Measurements from ENCODE around the gene PLAC8L1. TPM values are rescaled to one million over a fixed set of nuclear protein-coding genes. Genes with fewer than 3 reads are reported as not detected.

PLAC8L1 gene
- total RNA-seq, 2 experiments from 2014 or later, result 0.28 to 2.1 TPM

- no peaks in the 10 kb centered on the region for H4K20me1 ChIP-seq (ENCODE audit: insufficient read depth, low read length)
- no peaks in the 10 kb centered on the region for H3K79me2 ChIP-seq (ENCODE audit: insufficient read depth, low read depth, low read length)
- POLR2A ChIA-PET, result interaction anchor here (0.7 to 0.9 kb wide), 2 partner anchors 8 to 21 kb away, joined by 3 read pairs; partner anchors contain the start of gene PLAC8L1
- H3K4me3 ChIP-seq (ENCODE audit: low read depth, low read length, poor library complexity, severe bottlenecking), result no peak overlapping the region
- CTCF ChIA-PET (ENCODE audit: unreplicated experiment), result interaction anchor here (0.8 kb wide), 1 partner anchor 35 kb away, joined by 3 read pairs; no protein-coding TSS in a partner anchor
- no TSS peak for BruUV-seq (replicated peaks)
- intact Hi-C loops (cut with micrococcal nuclease; ENCODE audit: unreplicated experiment), result no loop called here
- H3K4me2 ChIP-seq (ENCODE audit: low read length), result no peak overlapping the region
- TF ChIP-seq CTCF (conservative IDR thresholded peaks at IDR 0.05; ENCODE audit: low read length), result no peak
- TF ChIP-seq EZH2phosphoT487 (IDR thresholded peaks at IDR 0.05; ENCODE audit: borderline replicate concordance, low read depth, low read length), result no peak
- H3K4me1 ChIP-seq (ENCODE audit: insufficient read depth, low read length, poor library complexity, severe bottlenecking), result no peaks in the 10 kb centered on the region
- H3K27ac ChIP-seq (ENCODE audit: low read depth, low read length, poor library complexity, severe bottlenecking), result no peak overlapping the region
- H3K36me3 ChIP-seq (ENCODE audit: insufficient read depth, low read length), result no peaks in the 10 kb centered on the region
- H3K9me3 ChIP-seq (ENCODE audit: low read length), result no peaks in the 10 kb centered on the region
- no peak overlapping the region for H2AFZ ChIP-seq (ENCODE audit: low read length)
- no peak for DNase-seq (ENCODE audit: low spot score)
- no peaks in the 10 kb centered on the region for H3K9me2 ChIP-seq (ENCODE audit: insufficient read depth, low read length)
Observed at GRCh38 chr5:146098047-146098446, 7.3 kb downstream of the PLAC8L1 start.

GRCh38 chr5:146091881-146092280 is 13.5 kb downstream of the PLAC8L1 start:
- intact Hi-C loops (cut with micrococcal nuclease; ENCODE audit: unreplicated experiment), result no loop called here

More at GRCh38 chr5:146091881-146092280, 13.5 kb downstream of the PLAC8L1 start:
- Histone ChIP-seq H2AFZ (ENCODE audit: low read length) (no peak overlapping the region), H3K27ac (ENCODE audit: low read depth, low read length, poor library complexity, severe bottlenecking) (no peak overlapping the region), H3K4me2 (ENCODE audit: low read length) (no peak overlapping the region), H3K9me2 (ENCODE audit: insufficient read depth, low read length) (no peaks in the 10 kb centered on the region), H3K9me3 (ENCODE audit: low read length) (no peaks in the 10 kb centered on the region), H3K4me1 (ENCODE audit: insufficient read depth, low read length, poor library complexity, severe bottlenecking) (no peaks in the 10 kb centered on the region), H3K4me3 (ENCODE audit: low read depth, low read length, poor library complexity, severe bottlenecking) (no peak overlapping the region), H3K79me2 (ENCODE audit: insufficient read depth, low read depth, low read length) (no peaks in the 10 kb centered on the region), H4K20me1 (ENCODE audit: insufficient read depth, low read length) (no peaks in the 10 kb centered on the region), H3K36me3 (ENCODE audit: insufficient read depth, low read length) (no peaks in the 10 kb centered on the region)
- DNase-seq (ENCODE audit: low spot score), result no peak
- CTCF ChIA-PET (ENCODE audit: unreplicated experiment), result no interaction called here
- no TSS peak for BruUV-seq (replicated peaks)
- TF ChIP-seq CTCF (conservative IDR thresholded peaks at IDR 0.05; ENCODE audit: low read length) (no peak), EZH2phosphoT487 (IDR thresholded peaks at IDR 0.05; ENCODE audit: borderline replicate concordance, low read depth, low read length) (no peak)
- POLR2A ChIA-PET, result interaction anchor here (0.6 to 1.4 kb wide), 3 partner anchors 10 to 1421 kb away, joined by 3 to 5 read pairs (median 3); no protein-coding TSS in a partner anchor
